ENCODE data around the gene HCK.

Gene HCK

DNA sequence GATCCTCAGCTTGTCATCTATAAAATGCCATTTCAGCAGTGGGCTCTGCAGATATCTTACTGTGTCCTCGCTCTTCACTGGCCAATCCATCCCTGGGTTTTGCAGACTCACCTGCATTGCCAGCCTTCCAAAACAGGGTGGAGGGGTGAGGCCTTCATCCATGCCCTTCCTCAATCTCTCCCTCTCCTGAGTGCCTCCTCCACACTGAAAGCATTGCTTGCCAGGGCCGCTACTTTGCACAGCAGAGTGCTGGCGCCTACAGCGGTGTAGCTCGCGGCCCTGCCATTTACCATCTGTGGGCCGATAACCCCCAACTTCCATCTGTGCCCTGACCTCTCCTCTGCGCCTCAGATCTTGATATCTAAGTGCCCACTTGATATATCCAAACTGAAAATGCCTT, 86.9 kb downstream of the HCK start:
- no peak overlapping the region for H3K4me3 ChIP-seq (ENCODE audit: control insufficient read depth, low read depth, low read length)
- DNase-seq (ENCODE audit: low read depth), result no peak
- TF ChIP-seq, protein P1, sequence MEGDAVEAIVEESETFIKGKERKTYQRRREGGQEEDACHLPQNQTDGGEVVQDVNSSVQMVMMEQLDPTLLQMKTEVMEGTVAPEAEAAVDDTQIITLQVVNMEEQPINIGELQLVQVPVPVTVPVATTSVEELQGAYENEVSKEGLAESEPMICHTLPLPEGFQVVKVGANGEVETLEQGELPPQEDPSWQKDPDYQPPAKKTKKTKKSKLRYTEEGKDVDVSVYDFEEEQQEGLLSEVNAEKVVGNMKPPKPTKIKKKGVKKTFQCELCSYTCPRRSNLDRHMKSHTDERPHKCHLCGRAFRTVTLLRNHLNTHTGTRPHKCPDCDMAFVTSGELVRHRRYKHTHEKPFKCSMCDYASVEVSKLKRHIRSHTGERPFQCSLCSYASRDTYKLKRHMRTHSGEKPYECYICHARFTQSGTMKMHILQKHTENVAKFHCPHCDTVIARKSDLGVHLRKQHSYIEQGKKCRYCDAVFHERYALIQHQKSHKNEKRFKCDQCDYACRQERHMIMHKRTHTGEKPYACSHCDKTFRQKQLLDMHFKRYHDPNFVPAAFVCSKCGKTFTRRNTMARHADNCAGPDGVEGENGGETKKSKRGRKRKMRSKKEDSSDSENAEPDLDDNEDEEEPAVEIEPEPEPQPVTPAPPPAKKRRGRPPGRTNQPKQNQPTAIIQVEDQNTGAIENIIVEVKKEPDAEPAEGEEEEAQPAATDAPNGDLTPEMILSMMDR (IDR thresholded peaks at IDR 0.05; ENCODE audit: control insufficient read depth, insufficient read depth, low read depth, low read length, missing control alignments), result no peak

DNA sequence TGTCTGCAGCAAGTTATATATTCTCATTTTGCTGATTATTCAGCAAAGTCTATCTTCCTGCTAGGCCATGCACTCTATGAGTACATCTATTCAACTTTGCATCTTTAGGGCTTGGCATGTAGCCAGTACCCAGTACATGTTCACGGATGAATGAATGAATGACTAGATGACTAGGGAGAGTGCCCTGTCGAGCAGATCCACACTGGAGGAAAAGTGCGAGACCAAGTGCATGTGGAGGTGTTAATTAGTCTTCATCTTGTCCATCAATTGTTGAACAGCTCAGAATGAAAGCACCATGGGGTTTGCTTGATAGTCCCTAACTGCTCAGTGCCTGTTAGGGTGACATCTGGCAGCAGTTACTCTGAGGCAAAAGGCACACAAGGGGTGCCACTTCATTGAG, 87.9 kb downstream of the HCK start:
- TF ChIP-seq, protein P1 (IDR thresholded peaks at IDR 0.05; ENCODE audit: control insufficient read depth, insufficient read depth, low read depth, low read length, missing control alignments), result no peak
- DNase-seq (ENCODE audit: low read depth), result no peak
- no peak overlapping the region for H3K4me3 ChIP-seq (ENCODE audit: control insufficient read depth, low read depth, low read length)

DNA sequence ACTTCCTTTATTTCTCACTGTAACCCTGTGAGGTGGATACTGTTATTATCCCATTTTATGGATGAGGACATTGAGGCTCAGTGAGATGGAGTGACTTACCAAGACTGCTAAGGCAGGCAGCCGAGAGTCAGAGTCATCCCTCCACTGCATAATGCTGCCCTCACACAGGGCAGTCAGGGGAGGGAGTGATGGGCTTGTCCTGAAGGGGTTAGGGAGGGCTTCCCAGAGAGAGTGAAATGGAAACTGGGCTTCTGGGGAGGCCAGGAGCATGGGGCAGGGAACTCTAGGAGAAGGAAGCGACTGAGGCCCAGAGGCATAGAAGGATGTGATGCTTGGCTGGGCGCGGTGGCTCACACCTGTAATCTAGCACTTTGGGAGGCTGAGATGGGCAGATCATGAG, 88.6 kb downstream of the HCK start:
- TF ChIP-seq, protein P1 (IDR thresholded peaks at IDR 0.05; ENCODE audit: control insufficient read depth, insufficient read depth, low read depth, low read length, missing control alignments), result no peak
- H3K4me3 ChIP-seq (ENCODE audit: control insufficient read depth, low read depth, low read length), result no peak overlapping the region
- DNase-seq (ENCODE audit: low read depth), result no peak

DNA sequence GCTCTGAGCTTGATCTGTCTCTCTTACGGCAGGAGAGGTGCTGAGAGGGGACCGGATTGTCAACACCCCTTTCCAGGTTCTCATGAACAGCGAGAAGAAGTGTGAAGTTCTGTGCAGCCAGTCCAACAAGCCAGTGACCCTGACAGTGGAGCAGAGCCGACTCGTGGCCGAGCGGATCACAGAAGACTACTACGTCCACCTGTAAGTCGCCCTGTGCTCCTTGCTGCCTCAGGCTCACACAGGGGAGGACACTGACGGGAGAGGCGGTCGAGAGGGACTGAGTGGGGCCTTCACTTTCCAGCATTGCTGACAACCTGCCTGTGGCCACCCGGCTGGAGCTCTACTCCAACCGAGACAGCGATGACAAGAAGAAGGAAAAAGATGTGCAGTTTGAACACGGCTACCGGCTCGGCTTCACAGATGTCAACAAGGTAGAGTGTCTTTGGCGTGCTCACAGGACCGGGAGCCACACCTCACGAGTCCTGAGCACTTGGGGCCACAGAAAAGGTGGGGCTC, 89.5 kb downstream of the HCK start:
- no peak overlapping the region for H3K4me3 ChIP-seq (ENCODE audit: control insufficient read depth, low read depth, low read length)
- no peak for DNase-seq (ENCODE audit: low read depth)
- TF ChIP-seq, protein P1 (IDR thresholded peaks at IDR 0.05; ENCODE audit: control insufficient read depth, insufficient read depth, low read depth, low read length, missing control alignments), result no peak

DNA sequence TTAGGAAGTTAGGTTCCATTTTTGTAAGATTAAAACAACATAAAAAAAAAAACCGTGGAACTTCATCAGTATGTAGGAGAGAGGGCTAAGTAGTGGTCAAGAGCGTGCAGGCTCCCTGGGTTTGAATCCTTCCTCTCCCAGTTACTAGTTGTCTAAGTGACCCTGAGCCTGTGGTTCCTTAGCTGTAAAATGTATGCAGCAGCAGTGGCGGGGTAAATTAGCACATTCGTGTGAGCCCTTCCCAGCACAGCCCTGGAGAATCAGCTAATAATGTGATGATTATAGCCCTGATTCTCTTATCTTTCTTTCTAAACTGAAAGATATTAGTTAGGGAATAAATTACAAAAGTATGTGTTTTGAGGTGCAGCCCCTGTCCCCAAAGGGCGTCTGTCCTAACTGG, 90.0 kb downstream of the HCK start:
- no peak for DNase-seq (ENCODE audit: low read depth)
- TF ChIP-seq, protein P1 (IDR thresholded peaks at IDR 0.05; ENCODE audit: control insufficient read depth, insufficient read depth, low read depth, low read length, missing control alignments), result no peak
- no peak overlapping the region for H3K4me3 ChIP-seq (ENCODE audit: control insufficient read depth, low read depth, low read length)

DNA sequence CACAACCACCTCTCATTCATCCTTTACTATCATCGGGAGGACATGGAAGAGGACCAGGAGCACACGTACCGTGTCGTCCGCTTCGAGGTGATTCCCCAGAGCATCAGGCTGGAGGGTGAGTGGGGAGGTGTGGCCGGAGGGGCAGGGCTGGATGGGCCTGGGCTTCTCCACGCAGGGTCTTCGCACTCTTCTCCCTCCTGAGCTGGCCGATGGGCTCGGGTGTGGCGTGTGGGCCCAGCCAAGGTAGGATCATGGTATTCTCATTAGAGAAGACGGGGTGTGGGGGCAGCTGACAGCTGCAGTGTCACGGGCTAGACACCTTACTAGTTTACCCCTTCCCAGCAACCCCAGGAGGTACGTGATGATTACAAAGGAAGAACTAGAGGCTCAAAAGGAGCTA, 90.9 kb downstream of the HCK start:
- TF ChIP-seq, protein P1 (IDR thresholded peaks at IDR 0.05; ENCODE audit: control insufficient read depth, insufficient read depth, low read depth, low read length, missing control alignments), result no peak
- DNase-seq (ENCODE audit: low read depth), result no peak
- no peak overlapping the region for H3K4me3 ChIP-seq (ENCODE audit: control insufficient read depth, low read depth, low read length)
